SK-N-SH (cell line): ENCODE measurements around the gene FYCO1. TPM values are rescaled to one million over a fixed set of nuclear protein-coding genes. Genes with fewer than 3 reads are reported as not detected.

ENCODE experiments used
- CTCF ChIA-PET: fragments of 300-600, 350-600 bp; formaldehyde crosslinking; extraction: SDS; loops from one replicate; lab custom pipeline; 2021; lab: Yijun Ruan, JAX
- POLR2A ChIA-PET: fragments of 350-600 bp; sonication (Branson Sonifier 250); formaldehyde crosslinking; extraction: SDS; loops from one replicate; lab custom pipeline; 2020; ENCODE audit warnings: antibody characterized with exemption, inconsistent platforms; lab: Yijun Ruan, JAX
- DNase-seq: peaks from one replicate; pipeline ENCODE4 v3.0.0; 2012
- H2AFZ ChIP-seq: fragments of 200-600 bp; sonication (generic); 2 replicates; pipeline ENCODE4 v1.8.1; 2016; ENCODE audit warnings: antibody characterized with exemption, mild to moderate bottlenecking, low read depth
- H3F3A ChIP-seq: fragments of 200-600 bp; sonication (generic); replicated peaks from 2 replicates; pipeline ENCODE3; 2016; ENCODE audit warnings: antibody characterized with exemption, mild to moderate bottlenecking; ENCODE audit not compliant: insufficient read depth
- H3K27ac ChIP-seq, 2 experiments: fragments of 200-500 bp in 1 of 2; fragments of 200-600 bp in 1 of 2; sonication (Bioruptor generic) in 1 of 2; sonication (generic), shearing (Covaris generic) in 1 of 2; 2 replicates each; pipeline versions ENCODE4 v1.5.1 to v1.6.1; 2014 to 2016; ENCODE audit warnings: low read depth in 2 of 2, inconsistent platforms in 1 of 2, low read length in 1 of 2, mild to moderate bottlenecking in 1 of 2, mixed read lengths in 1 of 2
- H3K27me3 ChIP-seq: fragments of 200-600 bp; sonication (generic), shearing (Covaris generic); 2 replicates; pipeline ENCODE4 v1.6.1; 2016; ENCODE audit warnings: mixed run types; ENCODE audit not compliant: insufficient read depth
- H3K36me3 ChIP-seq, 2 experiments: fragments of 200-500 bp in 1 of 2; fragments of 200-600 bp in 1 of 2; sonication (Bioruptor generic) in 1 of 2; sonication (generic) in 1 of 2; replicated peaks in 1 of 2; 2 replicates each; pipeline versions ENCODE3 to v1.5.1; 2014 to 2016; ENCODE audit warnings: low read length in 1 of 2, mild to moderate bottlenecking in 1 of 2; ENCODE audit not compliant: insufficient read depth in 2 of 2, control insufficient read depth in 1 of 2
- H3K4me1 ChIP-seq, 2 experiments: fragments of 200-500 bp in 1 of 2; fragments of 200-600 bp in 1 of 2; sonication (Bioruptor generic) in 1 of 2; sonication (generic), shearing (Covaris generic) in 1 of 2; 2 replicates each; pipeline versions ENCODE4 v1.5.1 to v1.6.1; 2014 to 2016; ENCODE audit warnings: low read depth in 1 of 2, low read length in 1 of 2, mixed run types in 1 of 2; ENCODE audit not compliant: insufficient read depth in 2 of 2, control insufficient read depth in 1 of 2
- H3K4me2 ChIP-seq: fragments of 200-600 bp; sonication (generic), shearing (Covaris generic); 2 replicates; pipeline ENCODE4 v1.6.1; 2017; ENCODE audit warnings: mixed run types
- H3K4me3 ChIP-seq, 2 experiments: fragments of 200-500 bp in 1 of 2; fragments of 200-600 bp in 1 of 2; sonication (Bioruptor generic) in 1 of 2; sonication (generic), shearing (Covaris generic) in 1 of 2; 2 replicates each; pipeline versions ENCODE4 v1.5.1 to v1.8.1; 2014 to 2016; ENCODE audit warnings: low read depth in 2 of 2, inconsistent platforms in 1 of 2, low read length in 1 of 2, mild to moderate bottlenecking in 1 of 2, mixed read lengths in 1 of 2, moderate library complexity in 1 of 2
- H3K79me2 ChIP-seq: fragments of 200-600 bp; sonication (generic); 2 replicates; pipeline ENCODE4 v1.8.1; 2017; ENCODE audit warnings: mild to moderate bottlenecking; ENCODE audit not compliant: insufficient read depth
- H3K9ac ChIP-seq: fragments of 200-600 bp; sonication (generic); 2 replicates; pipeline ENCODE4 v1.6.1; 2017; ENCODE audit warnings: mixed run types
- H3K9me2 ChIP-seq: fragments of 200-600 bp; sonication (generic); 2 replicates; pipeline ENCODE4 v1.6.1; 2017; ENCODE audit warnings: mixed run types
- H3K9me3 ChIP-seq: fragments of 200-600 bp; sonication (generic); 2 replicates; pipeline ENCODE4 v1.6.1; 2017; ENCODE audit warnings: mixed run types, mild to moderate bottlenecking, moderate library complexity
- H4K20me1 ChIP-seq: fragments of 200-600 bp; sonication (generic); 2 replicates; pipeline ENCODE4 v1.6.1; 2017; ENCODE audit warnings: mild to moderate bottlenecking, mixed run types; ENCODE audit not compliant: insufficient read depth
- EP300 ChIP-seq, 2 experiments: IDR thresholded peaks; 2 replicates each; pipeline versions ENCODE4 v1.4.0 to v1.6.1; 2012; ENCODE audit warnings: borderline replicate concordance in 1 of 2, low read depth in 1 of 2, low read length in 1 of 2
- FOSL2 ChIP-seq: IDR thresholded peaks from 2 replicates; pipeline ENCODE4 v1.4.0; 2012; ENCODE audit warnings: low read depth, mild to moderate bottlenecking, moderate library complexity, borderline replicate concordance
- FOXJ3 ChIP-seq: sonication (generic); formaldehyde crosslinking; IDR thresholded peaks from 2 replicates; pipeline ENCODE4 v1.5.1; 2020; ENCODE audit warnings: mild to moderate bottlenecking, missing genetic modification reagents
- POLR2AphosphoS5 ChIP-seq: IDR thresholded peaks from 2 replicates; pipeline ENCODE4 v1.6.1; 2012; ENCODE audit warnings: low read depth, low read length
- RFX5 ChIP-seq: IDR thresholded peaks from 2 replicates; pipeline ENCODE4 v1.6.1; 2012; ENCODE audit warnings: mild to moderate bottlenecking, improper control_type of control experiment, low read length
- RXRA ChIP-seq: IDR thresholded peaks from 2 replicates; pipeline ENCODE4 v1.4.0; 2012; ENCODE audit warnings: low read depth, mild to moderate bottlenecking, borderline replicate concordance
- SIN3A ChIP-seq: IDR thresholded peaks from 2 replicates; pipeline ENCODE4 v1.6.1; 2012; ENCODE audit warnings: low read depth, mild to moderate bottlenecking, low read length, moderate library complexity, borderline replicate concordance
- TEAD4 ChIP-seq: IDR thresholded peaks from 2 replicates; pipeline ENCODE4 v1.4.0; 2012; ENCODE audit warnings: mild to moderate bottlenecking, borderline replicate concordance; ENCODE audit not compliant: insufficient read depth
- YY1 ChIP-seq: IDR thresholded peaks from 2 replicates; pipeline ENCODE4 v1.4.0; 2012; ENCODE audit warnings: low read depth, mild to moderate bottlenecking
- WGBS: methylation state at CpG from one replicate; pipeline ENCODE4 v1.1.6; 2017; ENCODE audit warnings: low lambda C conversion rate; 5-methylcytosine and 5-hydroxymethylcytosine counted together
- polyA plus RNA-seq, 3 experiments: library from polyadenylated mRNA; depleted of rRNA; stranded (reverse); fragments of >200 nt; gene quantifications; 2 replicates each; pipeline ENCODE4 v1.2.3, GENCODE V29; 2012
- TF ChIP-seq, protein P1 (sequence below): IDR thresholded peaks from 2 replicates; pipeline ENCODE4 v1.4.0; 2012; ENCODE audit warnings: low read depth, borderline replicate concordance
- TF ChIP-seq, protein P2 (sequence below): fragments of 150-350 bp; IDR thresholded peaks from 2 replicates; pipeline ENCODE4 v1.6.1; 2017; ENCODE audit warnings: antibody characterized with exemption, low read length, low read depth, borderline replicate concordance
- TF ChIP-seq, protein P3 (sequence below): IDR thresholded peaks from 2 replicates; pipeline ENCODE4 v1.6.1; 2012; ENCODE audit warnings: mild to moderate bottlenecking, low read depth, low read length, moderate library complexity
- TF ChIP-seq, protein P4 (sequence below): IDR thresholded peaks from 2 replicates; pipeline ENCODE4; 2012

The FYCO1 gene
- polyA plus RNA-seq, 1 of the 3 experiments (the other 2 are of a cell fraction): 5.5 TPM

- no peak overlapping the region for H3K27ac ChIP-seq
- DNase-seq: no peak
- 87% methylated on average over 8 of the region's 8 CpGs for WGBS
- TF ChIP-seq TEAD4 (no peak), EP300 (IDR thresholded peaks at IDR 0.05; ENCODE audit: borderline replicate concordance in 1 of 2, low read depth in 1 of 2, low read length in 1 of 2) (no peak), SIN3A (no peak), POLR2AphosphoS5 (no peak), RXRA (no peak), YY1 (no peak), FOXJ3 (CRISPR knock-in tag) (no peak), FOSL2 (no peak), RFX5 (no peak)
- TF ChIP-seq, protein P1, sequence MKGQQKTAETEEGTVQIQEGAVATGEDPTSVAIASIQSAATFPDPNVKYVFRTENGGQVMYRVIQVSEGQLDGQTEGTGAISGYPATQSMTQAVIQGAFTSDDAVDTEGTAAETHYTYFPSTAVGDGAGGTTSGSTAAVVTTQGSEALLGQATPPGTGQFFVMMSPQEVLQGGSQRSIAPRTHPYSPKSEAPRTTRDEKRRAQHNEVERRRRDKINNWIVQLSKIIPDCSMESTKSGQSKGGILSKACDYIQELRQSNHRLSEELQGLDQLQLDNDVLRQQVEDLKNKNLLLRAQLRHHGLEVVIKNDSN: no peak
- TF ChIP-seq, protein P2, sequence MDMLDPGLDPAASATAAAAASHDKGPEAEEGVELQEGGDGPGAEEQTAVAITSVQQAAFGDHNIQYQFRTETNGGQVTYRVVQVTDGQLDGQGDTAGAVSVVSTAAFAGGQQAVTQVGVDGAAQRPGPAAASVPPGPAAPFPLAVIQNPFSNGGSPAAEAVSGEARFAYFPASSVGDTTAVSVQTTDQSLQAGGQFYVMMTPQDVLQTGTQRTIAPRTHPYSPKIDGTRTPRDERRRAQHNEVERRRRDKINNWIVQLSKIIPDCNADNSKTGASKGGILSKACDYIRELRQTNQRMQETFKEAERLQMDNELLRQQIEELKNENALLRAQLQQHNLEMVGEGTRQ: no peak
- TF ChIP-seq, protein P3, sequence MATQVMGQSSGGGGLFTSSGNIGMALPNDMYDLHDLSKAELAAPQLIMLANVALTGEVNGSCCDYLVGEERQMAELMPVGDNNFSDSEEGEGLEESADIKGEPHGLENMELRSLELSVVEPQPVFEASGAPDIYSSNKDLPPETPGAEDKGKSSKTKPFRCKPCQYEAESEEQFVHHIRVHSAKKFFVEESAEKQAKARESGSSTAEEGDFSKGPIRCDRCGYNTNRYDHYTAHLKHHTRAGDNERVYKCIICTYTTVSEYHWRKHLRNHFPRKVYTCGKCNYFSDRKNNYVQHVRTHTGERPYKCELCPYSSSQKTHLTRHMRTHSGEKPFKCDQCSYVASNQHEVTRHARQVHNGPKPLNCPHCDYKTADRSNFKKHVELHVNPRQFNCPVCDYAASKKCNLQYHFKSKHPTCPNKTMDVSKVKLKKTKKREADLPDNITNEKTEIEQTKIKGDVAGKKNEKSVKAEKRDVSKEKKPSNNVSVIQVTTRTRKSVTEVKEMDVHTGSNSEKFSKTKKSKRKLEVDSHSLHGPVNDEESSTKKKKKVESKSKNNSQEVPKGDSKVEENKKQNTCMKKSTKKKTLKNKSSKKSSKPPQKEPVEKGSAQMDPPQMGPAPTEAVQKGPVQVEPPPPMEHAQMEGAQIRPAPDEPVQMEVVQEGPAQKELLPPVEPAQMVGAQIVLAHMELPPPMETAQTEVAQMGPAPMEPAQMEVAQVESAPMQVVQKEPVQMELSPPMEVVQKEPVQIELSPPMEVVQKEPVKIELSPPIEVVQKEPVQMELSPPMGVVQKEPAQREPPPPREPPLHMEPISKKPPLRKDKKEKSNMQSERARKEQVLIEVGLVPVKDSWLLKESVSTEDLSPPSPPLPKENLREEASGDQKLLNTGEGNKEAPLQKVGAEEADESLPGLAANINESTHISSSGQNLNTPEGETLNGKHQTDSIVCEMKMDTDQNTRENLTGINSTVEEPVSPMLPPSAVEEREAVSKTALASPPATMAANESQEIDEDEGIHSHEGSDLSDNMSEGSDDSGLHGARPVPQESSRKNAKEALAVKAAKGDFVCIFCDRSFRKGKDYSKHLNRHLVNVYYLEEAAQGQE: no peak
- TF ChIP-seq, protein P4, sequence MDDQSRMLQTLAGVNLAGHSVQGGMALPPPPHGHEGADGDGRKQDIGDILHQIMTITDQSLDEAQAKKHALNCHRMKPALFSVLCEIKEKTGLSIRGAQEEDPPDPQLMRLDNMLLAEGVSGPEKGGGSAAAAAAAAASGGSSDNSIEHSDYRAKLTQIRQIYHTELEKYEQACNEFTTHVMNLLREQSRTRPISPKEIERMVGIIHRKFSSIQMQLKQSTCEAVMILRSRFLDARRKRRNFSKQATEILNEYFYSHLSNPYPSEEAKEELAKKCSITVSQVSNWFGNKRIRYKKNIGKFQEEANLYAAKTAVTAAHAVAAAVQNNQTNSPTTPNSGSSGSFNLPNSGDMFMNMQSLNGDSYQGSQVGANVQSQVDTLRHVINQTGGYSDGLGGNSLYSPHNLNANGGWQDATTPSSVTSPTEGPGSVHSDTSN: no peak
- no peaks in the 10 kb centered on the region for H3K9me2 ChIP-seq
- H3K4me2 ChIP-seq: no peak overlapping the region
- no peaks in the 10 kb centered on the region for H3K79me2 ChIP-seq
- H3K9me3 ChIP-seq: no peaks in the 10 kb centered on the region
- H3K36me3 ChIP-seq: peaks cover 31 to 78% of the 10 kb centered on the region in 2 experiments
- POLR2A ChIA-PET: no interaction called here
- no peaks in the 10 kb centered on the region for H3K27me3 ChIP-seq
- no peak overlapping the region for H3K9ac ChIP-seq
- no peak overlapping the region for H2AFZ ChIP-seq
- no peaks in the 10 kb centered on the region for H3F3A ChIP-seq
- no peaks in the 10 kb centered on the region for H4K20me1 ChIP-seq
- CTCF ChIA-PET: interaction anchor here (1.5 to 8.4 kb wide), 3 partner anchors 9 to 114 kb away, joined by 4 to 60 read pairs (median 7); no protein-coding TSS in a partner anchor
- no peak overlapping the region for H3K4me3 ChIP-seq
- H3K4me1 ChIP-seq: no peaks in the 10 kb centered on the region; a peak in 1 of 4 replicates
These were observed 31.5 kb downstream of the FYCO1 start for GRCh38 chr3:45964139-45964538.
